Mucosa of descending colon (tissue), 3 donors: ENCODE results near the gene PSMB5. TPM values are rescaled to one million over a fixed set of nuclear protein-coding genes. Genes with fewer than 3 reads are reported as not detected.

Source experiments
- ATAC-seq: fragments of 200-7000 bp; cut with Tn5 transposase; one replicate; pipeline ENCODE4 v1.9.1; 2020; ENCODE audit warnings: mild to moderate bottlenecking, moderate library complexity
- DNase-seq, 3 donors: peaks; one replicate each; pipeline ENCODE4 v3.0.0-alpha.2; 2020
- H3K36me3 ChIP-seq: fragments of 200-600 bp; one replicate; pipeline ENCODE4 v1.8.0; 2021; ENCODE audit warnings: low read depth, mild to moderate bottlenecking
- H3K4me1 ChIP-seq: fragments of 200-600 bp; one replicate; pipeline ENCODE4 v1.8.0; 2021; ENCODE audit warnings: low read depth, mild to moderate bottlenecking
- H3K4me3 ChIP-seq: fragments of 200-600 bp; one replicate; pipeline ENCODE4 v1.8.0; 2021; ENCODE audit warnings: mild to moderate bottlenecking
- H3K9me3 ChIP-seq: fragments of 200-600 bp; one replicate; pipeline ENCODE4 v1.8.0; 2021; ENCODE audit warnings: mild to moderate bottlenecking
- CTCF ChIP-seq: fragments of 200-600 bp; IDR thresholded peaks from one replicate; pipeline ENCODE4 v1.8.0; 2022; ENCODE audit warnings: antibody characterized with exemption, mild to moderate bottlenecking
- intact Hi-C, 2 donors: fragments of 100-400 bp; cut with DNase I in 1 of 2; cut with micrococcal nuclease in 1 of 2; formaldehyde crosslinking; loops; one replicate each; pipeline versions ENCODE4 v1.11.0 to v1.11.1; 2022; cut with DNase I, micrococcal nuclease
- total RNA-seq, 3 donors: library from RNA; stranded (reverse); fragmentation: NEBNext Ultra II Directional in 2 of 3; extraction: Animal tissue kit (Norgen Biotek cat#: 25700) in 2 of 3; gene quantifications; one replicate each; pipeline versions ENCODE4 v1.2.1 to v1.2.4, GENCODE V29; 2021 to 2023
- donor health status: DM: no; HTN: no; CAD: no; lungs with moderate emphysema.
- donor health status: DM: no; HTN: no; CAD: no.
- donor health status: DM: no; HTN: yes; CAD: no.

The PSMB5 gene
- total RNA-seq, 3 donors from 2014 or later = 54.4 to 94.3 (median 92.5) TPM

GRCh38 chr14:23063601-23064000 lies 28.9 kb upstream of the PSMB5 start:
- Histone ChIP-seq H3K9me3 (no peaks in the 10 kb centered on the region), H3K4me3 (no peak overlapping the region), H3K36me3 (peaks cover 29% of the 10 kb centered on the region), H3K4me1 (peaks cover under 1% of the 10 kb centered on the region)
- no peak for TF ChIP-seq CTCF
- DNase-seq (no peak), ATAC-seq (no peak)
- intact Hi-C loops = no loop called here

- peaks cover 21% of the 10 kb centered on the region for H3K36me3 ChIP-seq
- no peaks in the 10 kb centered on the region for H3K9me3 ChIP-seq
- intact Hi-C loops = no loop called here
- ATAC-seq = no peak
- H3K4me1 ChIP-seq = peaks cover under 1% of the 10 kb centered on the region
- no peak for TF ChIP-seq CTCF
- no peak overlapping the region for H3K4me3 ChIP-seq
- DNase-seq = no peak
Measured at GRCh38 chr14:23062002-23062401, 27.3 kb upstream of the PSMB5 start.

- peaks cover 18% of the 10 kb centered on the region for H3K36me3 ChIP-seq
- ATAC-seq (no peak), DNase-seq (no peak)
- no peaks in the 10 kb centered on the region for H3K9me3 ChIP-seq
- no peak overlapping the region for H3K4me3 ChIP-seq
- intact Hi-C loops = no loop called here
- peaks cover 12% of the 10 kb centered on the region for H3K4me1 ChIP-seq
- TF ChIP-seq CTCF = no peak
Measured at GRCh38 chr14:23060536-23061260, 26.0 kb upstream of the PSMB5 start.

GRCh38 chr14:23058654-23059504 lies 24.2 kb upstream of the PSMB5 start:
- ATAC-seq = no peak
- no peak for TF ChIP-seq CTCF
- Histone ChIP-seq H3K36me3 (peaks cover 18% of the 10 kb centered on the region), H3K4me3 (no peak overlapping the region), H3K4me1 (peaks cover 12% of the 10 kb centered on the region), H3K9me3 (no peaks in the 10 kb centered on the region)
- peak in 1 of 3 donors; percentile 54 for DNase-seq
- intact Hi-C loops = loop anchor here (1.0 to 5.0 kb wide), 2 partner anchors 72 to 73 kb away; no protein-coding TSS in a partner anchor

GRCh38 chr14:23057757-23058653 lies 23.3 kb upstream of the PSMB5 start:
- Histone ChIP-seq H3K36me3 (peaks cover 14% of the 10 kb centered on the region), H3K4me1 (peaks cover 12% of the 10 kb centered on the region), H3K9me3 (no peaks in the 10 kb centered on the region), H3K4me3 (peak overlapping the region; percentile 48)
- ATAC-seq (peak; percentile 88), DNase-seq (peak; percentile 91 to 94 (median 93))
- peak; percentile 88 for TF ChIP-seq CTCF
- intact Hi-C loops = loop anchor here (1.0 to 5.0 kb wide), 2 partner anchors 71 to 72 kb away; no protein-coding TSS in a partner anchor
